DMS53 treated with DMSO at 0.1 percent for 48 hours (cell line): ENCODE data around the gene UBE2E2.
A peak's percentile ranks its signal among the peaks of the same experiment; 100 is the strongest.

Experiments
- DNase-seq: peaks from one replicate; lab custom pipeline; 2025; ENCODE audit not compliant: unreplicated experiment; lab: John Stamatoyannopoulos, UW

Gene UBE2E2

GRCh38 chr3:23377928-23378672 lies 175.0 kb downstream of the UBE2E2 start:
- DNase-seq, result no peak

- no peak for DNase-seq
Measured at GRCh38 chr3:23383875-23384274, 180.7 kb downstream of the UBE2E2 start.

GRCh38 chr3:23385327-23385726 lies 182.2 kb downstream of the UBE2E2 start:
- DNase-seq, result no peak

GRCh38 chr3:23387286-23387918 lies 184.3 kb downstream of the UBE2E2 start:
- DNase-seq, result no peak

GRCh38 chr3:23389089-23389488 lies 186.0 kb downstream of the UBE2E2 start:
- DNase-seq, result peak; percentile 42

- no peak for DNase-seq
Measured at GRCh38 chr3:23389686-23390085, 186.6 kb downstream of the UBE2E2 start.

- DNase-seq, result no peak
Measured at GRCh38 chr3:23390446-23390845, 187.3 kb downstream of the UBE2E2 start.

GRCh38 chr3:23390989-23391553 lies 187.9 kb downstream of the UBE2E2 start:
- no peak for DNase-seq

GRCh38 chr3:23395115-23395514 lies 192.0 kb downstream of the UBE2E2 start:
- DNase-seq, result no peak

GRCh38 chr3:23396746-23397145 lies 193.6 kb downstream of the UBE2E2 start:
- DNase-seq, result no peak

GRCh38 chr3:23399221-23399620 lies 196.1 kb downstream of the UBE2E2 start:
- DNase-seq, result no peak

GRCh38 chr3:23402728-23403492 lies 199.8 kb downstream of the UBE2E2 start:
- no peak for DNase-seq

GRCh38 chr3:23404246-23404645 lies 201.1 kb downstream of the UBE2E2 start:
- DNase-seq, result no peak

- no peak for DNase-seq
Measured at GRCh38 chr3:23405081-23405480, 202.0 kb downstream of the UBE2E2 start.

GRCh38 chr3:23406601-23407000 lies 203.5 kb downstream of the UBE2E2 start:
- DNase-seq, result no peak

- no peak for DNase-seq
Measured at GRCh38 chr3:23418026-23418425, 214.9 kb downstream of the UBE2E2 start.

- DNase-seq, result no peak
Measured at GRCh38 chr3:23421811-23422516, 218.8 kb downstream of the UBE2E2 start.

GRCh38 chr3:23422517-23422851 lies 219.4 kb downstream of the UBE2E2 start:
- no peak for DNase-seq

- DNase-seq, result no peak
Measured at GRCh38 chr3:23425410-23425809, 222.3 kb downstream of the UBE2E2 start.

- DNase-seq, result no peak
Measured at GRCh38 chr3:23430781-23431398, 227.8 kb downstream of the UBE2E2 start.

GRCh38 chr3:23431764-23432163 lies 228.6 kb downstream of the UBE2E2 start:
- DNase-seq, result no peak
